GM19467 (cell line): ENCODE measurements around the gene ACSL5.
"Not testable (repeated sequence)": the region's sequence is repeated elsewhere in the genome, so short reads cannot be mapped to it uniquely, and the experiment has no call there.

Source experiments
- ATAC-seq: cut with Tn5 transposase; IDR thresholded peaks from one replicate; pipeline ENCODE4 v1.9.1; 2021; ENCODE audit warnings: mild to moderate bottlenecking, moderate library complexity; ENCODE audit not compliant: unreplicated experiment

ACSL5 gene

DNA sequence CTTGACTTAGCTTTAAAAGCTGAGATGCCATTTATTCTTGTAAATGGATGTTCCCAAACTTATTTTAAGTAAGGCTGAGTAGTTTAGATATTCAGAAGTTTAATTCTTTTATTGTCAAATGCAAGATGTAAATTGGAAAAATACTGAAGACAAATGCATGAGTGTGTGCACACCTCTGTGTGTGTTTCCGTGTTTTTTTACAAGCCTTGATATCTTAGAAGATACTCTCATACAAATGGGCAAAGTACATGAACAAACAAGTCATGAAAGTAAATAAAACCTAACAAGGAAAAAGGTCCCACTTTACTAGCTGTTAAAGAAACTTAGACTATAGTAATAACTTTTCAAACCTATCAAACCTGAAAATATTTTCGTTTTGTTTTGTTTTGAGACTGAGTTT, 29.0 kb downstream of the ACSL5 start:
- ATAC-seq: no peak

DNA sequence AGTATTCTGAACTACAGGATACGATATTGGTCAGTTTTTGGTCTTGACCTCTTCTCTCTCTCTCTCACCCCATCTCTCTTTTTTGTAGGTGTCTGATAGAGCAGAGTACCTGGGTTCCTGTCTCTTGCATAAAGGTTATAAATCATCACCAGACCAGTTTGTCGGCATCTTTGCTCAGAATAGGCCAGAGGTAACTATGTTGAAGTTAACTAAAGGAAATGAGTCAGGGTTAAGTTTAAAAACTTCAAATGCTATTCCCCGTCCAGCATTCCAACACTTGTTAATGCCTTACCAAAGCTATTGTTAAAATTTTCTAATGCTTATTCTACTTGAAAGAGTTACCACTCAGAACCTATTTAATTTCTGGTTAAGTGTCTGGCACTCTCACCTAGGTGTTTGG, 30.7 kb downstream of the ACSL5 start:
- no peak for ATAC-seq

DNA sequence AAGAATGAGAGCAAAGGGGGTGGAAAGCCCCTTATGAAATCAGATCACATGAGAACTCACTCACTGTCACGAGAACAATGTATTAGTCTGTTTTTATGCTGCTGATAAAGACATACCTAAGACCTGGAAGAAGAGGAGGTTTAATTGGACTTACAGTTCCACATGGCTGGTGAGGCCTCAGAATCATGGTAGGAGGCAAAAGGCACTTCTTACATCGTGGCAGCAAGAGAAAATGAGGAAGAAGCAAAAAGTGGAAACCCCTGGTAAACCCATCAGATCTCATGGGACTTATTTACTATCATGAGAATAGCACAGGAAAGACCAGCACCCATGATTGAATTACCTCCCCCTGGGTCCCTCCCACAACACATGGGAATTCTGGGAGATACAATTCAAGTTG, 32.9 kb downstream of the ACSL5 start:
- ATAC-seq: not testable (repeated sequence)

DNA sequence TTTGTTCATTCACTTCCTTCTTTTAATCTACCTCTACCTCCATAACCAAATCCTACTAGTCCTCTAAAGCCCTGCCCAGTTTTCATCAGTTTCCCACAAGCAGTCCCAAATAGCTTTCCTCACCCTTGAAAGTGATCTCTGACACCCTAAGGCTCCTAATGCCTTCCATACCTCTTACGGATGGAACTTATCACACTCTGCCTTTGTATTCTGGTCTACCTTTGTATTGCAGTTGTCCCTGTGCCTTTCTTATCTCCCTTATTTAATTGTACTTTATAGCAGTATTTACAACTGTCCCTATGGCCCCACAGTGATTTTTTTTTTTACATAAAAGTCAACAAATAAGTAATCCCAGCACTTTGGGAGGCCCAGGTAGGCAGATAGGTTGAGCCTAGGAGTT, 33.8 kb downstream of the ACSL5 start:
- ATAC-seq: no peak

DNA sequence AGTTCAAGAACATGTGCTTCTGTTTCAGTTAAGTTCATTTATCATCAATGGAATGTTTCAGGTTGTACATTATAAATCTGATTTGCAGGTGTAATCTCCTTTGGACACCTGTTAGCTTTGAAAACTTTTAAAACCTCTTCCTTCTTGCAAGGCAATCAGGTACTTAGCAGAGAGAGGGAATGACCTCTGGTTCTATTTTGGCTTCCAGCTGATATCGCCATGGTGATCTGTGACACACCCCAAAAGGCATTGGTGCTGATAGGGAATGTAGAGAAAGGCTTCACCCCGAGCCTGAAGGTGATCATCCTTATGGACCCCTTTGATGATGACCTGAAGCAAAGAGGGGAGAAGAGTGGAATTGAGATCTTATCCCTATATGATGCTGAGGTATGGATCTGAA, 35.4 kb downstream of the ACSL5 start:
- ATAC-seq: no peak

DNA sequence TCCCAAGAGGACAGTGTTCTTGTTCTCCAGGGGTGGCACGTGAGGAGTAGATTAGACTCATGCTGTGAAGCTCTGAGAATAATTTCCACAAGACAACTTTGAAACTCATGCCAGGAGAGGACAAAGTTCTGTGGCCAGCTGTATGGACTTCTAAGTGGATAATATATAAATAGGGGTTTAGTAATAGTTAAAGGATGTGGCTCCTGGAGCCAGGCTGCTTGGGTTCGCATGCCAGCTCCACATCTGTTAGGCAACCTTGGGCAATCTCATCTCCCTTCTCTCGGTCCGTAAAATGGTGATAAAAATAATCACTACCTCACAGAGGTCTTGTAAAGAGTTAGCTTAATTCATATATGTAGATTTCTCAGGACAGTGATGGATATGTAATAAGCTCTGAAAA, 35.8 kb downstream of the ACSL5 start:
- ATAC-seq: no peak

DNA sequence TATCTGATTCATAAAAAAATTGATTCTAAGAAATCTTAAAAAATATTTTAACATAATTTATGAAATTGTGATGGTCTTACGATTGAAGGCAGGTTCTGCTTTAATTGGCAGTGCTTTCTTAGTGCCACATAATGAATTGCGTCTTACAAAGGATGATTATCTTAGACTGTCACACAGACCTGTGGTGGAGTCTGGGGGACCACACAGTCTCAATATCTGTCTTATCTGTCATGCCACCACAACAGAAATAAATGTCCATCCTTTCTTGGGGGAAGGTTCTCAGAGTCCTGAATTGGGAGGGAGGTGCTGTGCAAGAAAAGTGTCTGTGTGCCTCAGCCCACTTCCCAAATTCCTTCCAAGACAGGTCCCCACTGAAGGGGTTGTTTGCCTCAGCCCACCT, 38.8 kb downstream of the ACSL5 start:
- ATAC-seq: no peak

DNA sequence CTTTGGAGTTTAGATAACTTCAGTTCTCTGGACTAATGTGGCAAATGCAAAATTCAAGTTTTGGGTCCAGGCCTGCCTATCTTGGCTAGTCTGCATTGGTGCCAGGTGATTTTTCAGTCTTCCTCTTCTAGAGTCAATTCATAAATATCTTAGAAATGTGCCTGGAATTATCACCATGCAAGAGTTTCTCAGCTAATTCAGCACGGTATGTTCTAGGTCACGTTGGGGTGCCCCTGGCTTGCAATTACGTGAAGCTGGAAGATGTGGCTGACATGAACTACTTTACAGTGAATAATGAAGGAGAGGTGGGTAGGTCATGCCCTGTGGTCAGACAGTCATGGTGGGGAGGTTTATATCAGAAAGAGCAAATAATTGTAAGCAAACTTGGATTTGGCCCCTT, 47.8 kb downstream of the ACSL5 start:
- no peak for ATAC-seq

DNA sequence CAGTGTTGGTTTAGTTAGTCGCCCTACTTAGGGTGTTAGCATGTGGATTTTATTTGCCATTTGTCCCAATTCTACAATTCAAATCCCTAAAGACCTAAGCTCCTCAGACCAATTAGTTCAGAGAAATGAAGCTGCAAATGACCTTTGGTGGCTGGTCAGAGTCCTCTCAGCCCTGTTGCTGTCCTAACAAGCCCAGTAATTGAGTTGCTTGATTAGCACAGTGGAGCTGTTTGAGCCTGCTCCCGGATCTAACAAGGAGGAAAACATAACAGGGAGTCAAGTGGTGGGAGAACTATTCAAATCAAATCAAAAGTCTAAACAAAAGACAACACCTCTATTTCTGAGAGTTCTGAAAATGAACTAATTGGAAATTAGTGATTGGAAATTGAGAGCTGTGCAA, 50.7 kb downstream of the ACSL5 start:
- no peak for ATAC-seq

DNA sequence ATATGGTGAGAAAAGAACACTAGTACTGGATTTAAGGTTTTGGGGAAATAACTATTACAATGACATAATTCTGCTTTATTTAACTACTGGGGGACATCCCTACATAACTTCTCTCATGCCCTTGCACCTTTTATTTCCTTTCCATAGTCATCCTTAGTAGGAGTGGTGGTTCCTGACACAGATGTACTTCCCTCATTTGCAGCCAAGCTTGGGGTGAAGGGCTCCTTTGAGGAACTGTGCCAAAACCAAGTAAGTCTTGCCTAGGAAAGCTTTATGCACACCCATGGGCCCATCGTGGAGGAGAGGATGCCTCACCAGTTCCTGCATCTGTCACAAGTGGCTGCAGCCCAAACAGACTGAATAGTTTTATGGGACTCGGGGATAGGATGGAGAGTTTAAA, 52.2 kb downstream of the ACSL5 start:
- no peak for ATAC-seq

DNA sequence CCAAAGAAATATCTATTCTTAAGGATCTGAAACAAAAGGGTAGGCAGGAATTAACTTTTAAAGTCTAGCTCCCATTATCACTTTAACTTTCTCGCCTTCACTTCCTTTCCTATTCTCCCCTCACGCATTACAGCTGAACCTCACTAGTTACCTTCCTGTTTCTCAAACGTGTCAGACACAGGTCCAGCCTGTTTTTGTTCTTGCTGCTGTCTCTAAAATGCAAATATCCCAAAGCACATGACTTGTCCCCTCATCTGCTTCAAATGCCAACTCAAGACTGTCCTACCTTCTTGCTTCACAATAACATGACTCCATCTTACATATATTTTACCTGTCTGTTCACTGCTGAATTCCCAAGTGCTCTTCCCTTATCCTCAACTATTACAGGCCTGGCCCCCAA, 55.2 kb downstream of the ACSL5 start:
- no peak for ATAC-seq

DNA sequence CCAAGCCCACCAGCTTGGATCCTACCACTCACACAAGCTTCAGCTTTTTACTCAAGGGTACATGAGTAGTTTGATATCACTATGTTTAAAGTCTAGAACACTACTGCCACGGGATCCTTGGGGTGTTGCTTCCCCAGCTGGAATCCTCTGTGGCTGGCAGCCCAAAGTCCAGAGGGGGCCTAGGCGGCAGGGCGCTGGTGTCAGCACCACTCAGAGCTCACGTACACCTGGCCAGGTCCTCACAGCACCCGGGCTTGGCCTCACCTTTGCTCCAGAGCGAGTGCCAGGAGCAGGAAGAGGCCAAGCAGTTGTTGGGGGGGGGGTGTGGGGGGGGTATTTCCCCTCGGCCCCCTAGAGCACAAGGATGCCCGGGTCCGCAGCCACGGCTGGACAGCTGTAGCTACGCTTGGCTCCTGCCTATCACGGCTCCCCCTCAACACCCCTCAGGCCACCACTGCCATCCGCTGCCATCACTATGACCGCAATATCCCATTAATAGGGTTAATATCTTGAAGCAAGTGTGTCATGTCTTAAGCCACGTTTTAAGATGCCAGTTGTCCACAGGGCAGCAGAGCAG, 55.8 kb downstream of the ACSL5 start:
- ATAC-seq: no peak

DNA sequence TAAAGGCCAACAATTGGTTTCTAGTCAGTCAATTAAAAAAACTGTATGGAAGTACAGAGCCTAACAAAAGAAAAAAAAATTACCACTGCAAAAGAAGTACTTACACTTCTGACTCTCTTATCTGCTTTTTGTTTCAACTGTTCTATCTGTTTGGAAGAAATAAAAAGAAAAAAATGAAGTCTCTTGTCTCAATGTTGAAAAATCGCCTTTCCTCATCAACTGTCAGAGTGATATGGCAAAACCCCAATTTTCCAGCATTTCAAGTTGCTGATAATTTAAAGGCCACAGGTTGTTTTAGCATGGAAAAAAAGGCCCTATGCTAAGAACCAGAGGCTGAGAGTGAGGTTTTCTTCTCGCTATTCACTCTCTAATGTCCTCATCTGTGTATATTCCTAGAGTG, 59.2 kb downstream of the ACSL5 start:
- no peak for ATAC-seq

DNA sequence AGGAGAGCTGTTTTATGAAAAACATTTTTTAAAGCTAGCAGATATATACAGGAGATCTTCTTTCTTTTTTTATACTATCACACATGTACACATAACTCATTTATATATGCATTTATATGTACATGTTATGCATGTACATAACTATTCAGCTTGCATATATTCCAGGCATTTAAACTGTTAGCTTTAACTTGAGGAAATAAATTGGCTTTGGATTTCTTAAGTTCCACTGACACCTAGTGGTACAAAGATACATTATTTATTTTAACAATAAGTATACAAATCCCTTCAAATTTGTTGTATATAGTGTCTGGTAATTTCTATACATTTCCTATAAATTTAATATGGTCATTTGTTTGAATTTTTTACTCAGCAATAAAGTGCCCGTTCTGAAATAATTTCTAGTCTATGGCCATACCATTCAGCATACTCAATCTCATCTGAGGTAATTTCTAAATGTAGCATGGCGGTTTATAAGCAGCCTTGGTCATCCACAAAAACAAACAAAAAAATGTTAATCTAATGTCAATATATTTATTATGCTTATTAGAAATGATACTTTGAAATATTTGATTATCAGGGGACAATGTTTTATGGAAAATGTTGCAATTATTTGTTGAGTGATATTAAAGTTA, 61.2 kb downstream of the ACSL5 start:
- ATAC-seq: no peak

DNA sequence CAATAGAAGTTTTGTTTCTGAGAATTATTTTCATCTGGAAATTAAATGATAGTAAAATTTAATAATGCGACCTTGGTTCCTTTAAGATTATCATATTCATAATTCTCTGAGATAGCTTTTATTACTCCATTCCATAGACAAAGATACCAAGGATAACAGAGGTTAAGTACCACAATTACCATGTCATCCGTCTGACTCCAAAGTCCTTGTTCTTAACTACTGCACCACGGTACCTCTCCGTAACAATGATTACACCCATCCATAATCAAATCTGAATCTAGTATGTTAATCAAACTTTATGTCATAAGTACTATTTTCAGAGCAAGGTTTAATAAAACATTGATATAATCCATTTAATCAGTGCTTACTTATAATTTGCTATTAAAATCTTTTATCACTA, 64.4 kb downstream of the ACSL5 start:
- no peak for ATAC-seq

DNA sequence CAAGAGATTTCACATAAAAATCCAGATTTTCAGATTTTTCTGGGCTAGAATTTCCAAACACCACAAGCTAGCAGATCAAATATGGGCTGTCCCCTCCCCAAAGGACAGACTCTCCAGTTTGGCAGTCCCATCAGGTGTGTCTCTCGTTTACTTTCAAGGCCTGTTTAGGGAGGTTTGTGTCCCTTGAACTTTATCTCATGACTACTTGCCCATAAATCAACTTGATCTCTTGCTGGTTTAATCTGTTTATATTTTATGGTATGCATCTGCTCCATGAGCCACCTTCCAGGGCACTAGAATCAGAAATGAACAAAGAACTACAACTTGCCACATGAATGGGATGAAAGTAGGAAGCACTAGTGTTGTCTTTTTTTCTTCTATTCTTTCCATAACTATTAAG, 67.6 kb downstream of the ACSL5 start:
- no peak for ATAC-seq

DNA sequence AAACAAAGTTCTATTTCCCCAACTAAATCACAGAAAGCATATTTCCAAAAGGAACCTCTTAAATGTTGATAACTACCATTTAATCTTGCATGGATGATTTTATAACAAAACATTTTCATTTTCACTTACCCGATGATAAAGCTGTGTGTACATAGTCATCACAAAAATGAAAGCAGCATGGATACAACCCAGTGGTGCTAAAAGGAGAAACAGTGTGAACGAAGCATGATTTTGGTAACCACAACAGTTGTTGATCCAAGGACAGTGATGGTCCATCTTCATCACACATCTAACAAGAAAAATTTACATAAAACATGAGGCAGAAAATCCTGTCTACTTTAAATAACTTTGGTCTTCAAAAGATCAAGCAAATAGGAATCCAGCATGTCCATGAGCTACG, 68.1 kb downstream of the ACSL5 start:
- ATAC-seq: no peak

DNA sequence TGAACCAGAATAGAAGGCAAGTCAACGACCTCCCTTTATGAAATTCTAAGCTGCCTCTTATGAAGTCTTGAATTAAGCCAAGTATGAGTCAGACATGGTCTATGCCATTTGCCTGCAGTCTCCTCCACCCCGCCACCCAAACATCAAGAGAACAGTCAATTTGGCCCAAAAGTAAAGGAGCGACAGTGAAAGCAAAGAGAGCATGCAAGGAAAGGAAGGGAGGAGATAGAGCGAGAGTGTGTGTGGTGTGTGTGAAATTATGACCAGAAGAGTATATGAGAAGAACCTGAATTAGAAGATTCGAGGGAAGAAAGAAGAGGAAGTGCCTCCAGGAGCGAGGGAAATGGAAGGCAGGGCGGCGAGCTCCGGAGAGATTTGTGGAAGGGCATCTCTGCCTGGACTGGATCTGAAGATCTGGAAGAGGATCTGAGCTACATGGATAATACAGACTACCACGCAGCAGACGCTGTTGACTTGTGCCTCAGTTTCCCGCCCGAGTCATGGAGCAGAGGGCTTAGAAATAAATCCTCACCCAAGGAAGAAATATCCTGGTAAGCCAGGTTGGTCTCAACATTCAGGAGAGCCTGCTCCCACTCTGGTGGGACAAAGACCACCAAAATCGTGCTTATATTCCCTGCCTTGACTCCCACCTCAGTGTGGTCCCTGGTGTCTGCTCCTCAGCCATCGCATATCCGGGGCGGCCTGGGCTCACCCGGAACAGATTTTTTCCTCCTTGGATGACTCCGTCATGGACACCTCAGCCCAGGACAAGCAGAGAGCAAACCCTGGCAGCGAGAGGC, 72.3 kb downstream of the ACSL5 start:
- no peak for ATAC-seq

DNA sequence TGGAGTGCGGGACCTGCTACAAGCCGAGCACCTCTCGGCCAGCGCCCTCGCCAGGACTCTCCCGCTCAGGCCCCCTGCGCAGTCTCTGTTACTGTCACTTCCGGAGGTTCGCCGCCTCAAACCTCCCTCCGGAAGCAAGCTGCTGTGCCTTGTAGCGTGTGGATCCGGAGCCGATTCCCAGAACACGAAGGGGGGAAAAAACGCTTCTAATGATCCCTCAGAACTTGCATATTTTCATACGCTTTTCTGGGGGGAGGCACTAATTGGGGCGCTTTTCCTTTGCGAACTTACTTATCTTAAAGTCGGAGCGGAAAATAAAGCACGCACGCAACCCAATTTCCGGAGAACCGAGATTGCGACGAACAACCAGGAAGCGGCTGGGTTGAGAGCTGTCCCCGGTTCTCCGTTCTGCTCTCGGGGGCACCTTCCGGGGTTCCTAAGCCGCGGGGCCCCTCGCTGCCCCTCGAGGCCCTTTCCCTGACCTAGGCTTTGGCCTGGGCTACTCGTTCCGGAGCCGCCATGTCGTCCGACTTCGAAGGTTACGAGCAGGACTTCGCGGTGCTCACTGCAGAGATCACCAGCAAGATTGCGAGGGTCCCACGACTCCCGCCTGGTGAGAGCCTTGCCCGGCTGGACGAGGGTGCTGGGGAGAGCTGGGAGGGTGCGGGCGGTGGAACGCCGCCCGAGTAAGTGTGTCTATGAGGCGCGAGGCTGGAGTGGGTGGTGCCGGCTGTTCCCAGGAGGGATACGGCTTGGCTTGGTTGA, 73.1 kb downstream of the ACSL5 start, which contains the start of the genes VTI1A and ZDHHC6:
VTI1A (plus strand) TSS at position 361 of the 765 bp plus-strand sequence; CDS start at position 520, 159 bp downstream.
ZDHHC6 (minus strand) TSS at position 60 of the 765 bp plus-strand sequence. CDS start 1,478 bp downstream, outside the sequence.
- ATAC-seq: peak; percentile 94

DNA sequence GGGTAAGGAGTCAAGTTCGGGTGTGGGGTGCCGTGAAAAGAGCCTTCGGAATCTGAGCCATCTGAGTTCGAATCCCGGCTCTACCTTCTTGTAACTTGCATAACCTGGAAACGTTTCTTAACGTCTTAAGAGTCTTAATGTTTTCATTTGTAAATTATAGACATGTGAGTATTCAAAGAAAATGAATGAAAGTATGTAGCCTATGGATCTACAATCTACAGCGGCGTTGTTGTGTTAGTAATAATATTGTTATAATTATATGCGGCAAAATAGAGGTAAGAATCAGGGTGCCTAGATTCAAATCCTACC, 73.7 kb downstream of the ACSL5 start:
- ATAC-seq: no peak

DNA sequence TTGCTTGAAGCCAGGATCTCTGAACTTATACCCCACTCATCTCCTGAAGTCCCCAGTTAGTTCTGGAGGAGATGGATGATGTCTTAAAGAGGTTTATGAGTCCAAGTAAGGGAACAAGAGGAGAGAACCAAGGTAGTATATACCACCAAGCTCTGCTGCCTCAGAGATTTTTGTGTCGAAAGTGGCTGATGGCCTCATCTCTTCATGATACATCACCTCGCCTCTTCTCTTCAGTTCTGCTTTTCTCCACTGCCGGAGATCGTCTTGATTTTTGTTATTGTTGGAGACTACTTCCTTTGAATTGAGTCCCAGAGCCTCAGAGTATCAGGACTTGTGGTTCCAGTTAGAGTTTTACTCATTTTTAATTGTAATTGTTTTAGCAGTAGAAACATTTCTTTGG, 75.0 kb downstream of the ACSL5 start:
- ATAC-seq: no peak
